MCF 10A (cell line): ENCODE results near the gene AGBL4. TPM values are rescaled to one million over a fixed set of nuclear protein-coding genes. Genes with fewer than 3 reads are reported as not detected.
A peak's percentile ranks its signal among the peaks of the same experiment; 100 is the strongest.
"Not testable (repeated sequence)": the region's sequence is repeated elsewhere in the genome, so short reads cannot be mapped to it uniquely, and the experiment has no call there.

ENCODE experiments used
- BruUV-seq: library from RNA; stranded (reverse); fragments of 400-500 nt; replicated peaks from 2 replicates; lab custom pipeline; 2021; lab: Mats Ljungman, UMichigan
- CTCF ChIA-PET: fragments of 300-600 bp; sonication (Branson Sonifier 250); formaldehyde crosslinking; extraction: SDS; loops from one replicate; lab custom pipeline; 2021; ENCODE audit warnings: antibody characterized with exemption, inconsistent platforms; lab: Yijun Ruan, JAX
- POLR2A ChIA-PET: fragments of 300-600, 350-650 bp; sonication (Branson Sonifier 250); formaldehyde crosslinking; extraction: SDS; loops from one replicate; lab custom pipeline; 2020; ENCODE audit warnings: antibody characterized with exemption, inconsistent platforms; lab: Yijun Ruan, JAX
- DNase-seq: peaks from one replicate; pipeline ENCODE4 v3.0.0-alpha.2; 2018; ENCODE audit not compliant: unreplicated experiment
- H3K27ac Mint-ChIP-seq: one replicate; pipeline ENCODE4 v1.8.0; 2022; ENCODE audit warnings: mild to moderate bottlenecking, low read depth, mixed read lengths; ENCODE audit not compliant: unreplicated experiment
- H3K27me3 Mint-ChIP-seq: one replicate; pipeline ENCODE4 v1.8.0; 2022; ENCODE audit warnings: mixed read lengths; ENCODE audit not compliant: insufficient read depth, unreplicated experiment
- H3K36me3 Mint-ChIP-seq: one replicate; pipeline ENCODE4 v1.8.0; 2022; ENCODE audit warnings: mild to moderate bottlenecking, moderate library complexity, mixed read lengths; ENCODE audit not compliant: insufficient read depth, unreplicated experiment
- H3K4me1 Mint-ChIP-seq: one replicate; pipeline ENCODE4 v1.8.0; 2022; ENCODE audit warnings: mixed read lengths; ENCODE audit not compliant: insufficient read depth, unreplicated experiment
- H3K4me3 Mint-ChIP-seq: one replicate; pipeline ENCODE4 v1.8.0; 2022; ENCODE audit warnings: mild to moderate bottlenecking, moderate library complexity, mixed read lengths; ENCODE audit not compliant: unreplicated experiment
- H3K9me3 Mint-ChIP-seq: one replicate; pipeline ENCODE4 v1.8.0; 2022; ENCODE audit warnings: mixed read lengths; ENCODE audit not compliant: unreplicated experiment
- intact Hi-C: fragments of 100-400 bp; cut with micrococcal nuclease; formaldehyde crosslinking; loops from 2 replicates; pipeline ENCODE4 v1.14.1; 2022
- total RNA-seq: library from RNA; stranded (reverse); gene quantifications from 2 replicates; pipeline ENCODE4 v1.2.3, GENCODE V29; 2022
- TF ChIP-seq, protein P1 (sequence below): fragments of 200-600 bp; IDR thresholded peaks from one replicate; pipeline ENCODE4 v1.8.0; 2022; ENCODE audit warnings: antibody characterized with exemption, mild to moderate bottlenecking; ENCODE audit not compliant: unreplicated experiment

The AGBL4 gene
- total RNA-seq, 1 experiment from 2014 or later: not detected

DNA sequence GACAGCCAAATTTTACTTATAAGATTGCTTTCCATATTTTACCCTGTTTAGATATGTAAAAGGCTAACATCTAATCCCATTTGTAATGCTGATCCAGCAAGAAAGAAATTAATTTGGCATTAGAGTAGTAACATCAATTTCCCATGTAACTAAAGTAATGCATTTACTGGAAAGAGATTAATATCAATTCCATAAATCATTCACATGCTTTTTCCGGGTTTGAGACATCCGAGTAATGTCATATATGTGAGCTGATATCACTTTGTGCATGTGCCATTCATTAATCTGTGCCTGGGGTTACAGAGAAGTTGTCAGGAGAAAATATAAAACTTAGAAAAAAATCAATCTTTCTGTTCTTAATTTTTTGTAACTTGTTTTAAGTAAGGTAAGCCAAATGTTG, 206.1 kb downstream of the AGBL4 start:
- POLR2A ChIA-PET: no interaction called here
- no peak for DNase-seq
- no peaks in the 10 kb centered on the region for H3K4me1 Mint-ChIP-seq
- H3K27me3 Mint-ChIP-seq: no peaks in the 10 kb centered on the region
- no TSS peak for BruUV-seq
- CTCF ChIA-PET: interaction anchor here (0.5 to 0.6 kb wide), 2 partner anchors 128 to 289 kb away, joined by 3 to 5 read pairs; no protein-coding TSS in a partner anchor
- peaks cover 7% of the 10 kb centered on the region for H3K36me3 Mint-ChIP-seq
- TF ChIP-seq, protein P1, sequence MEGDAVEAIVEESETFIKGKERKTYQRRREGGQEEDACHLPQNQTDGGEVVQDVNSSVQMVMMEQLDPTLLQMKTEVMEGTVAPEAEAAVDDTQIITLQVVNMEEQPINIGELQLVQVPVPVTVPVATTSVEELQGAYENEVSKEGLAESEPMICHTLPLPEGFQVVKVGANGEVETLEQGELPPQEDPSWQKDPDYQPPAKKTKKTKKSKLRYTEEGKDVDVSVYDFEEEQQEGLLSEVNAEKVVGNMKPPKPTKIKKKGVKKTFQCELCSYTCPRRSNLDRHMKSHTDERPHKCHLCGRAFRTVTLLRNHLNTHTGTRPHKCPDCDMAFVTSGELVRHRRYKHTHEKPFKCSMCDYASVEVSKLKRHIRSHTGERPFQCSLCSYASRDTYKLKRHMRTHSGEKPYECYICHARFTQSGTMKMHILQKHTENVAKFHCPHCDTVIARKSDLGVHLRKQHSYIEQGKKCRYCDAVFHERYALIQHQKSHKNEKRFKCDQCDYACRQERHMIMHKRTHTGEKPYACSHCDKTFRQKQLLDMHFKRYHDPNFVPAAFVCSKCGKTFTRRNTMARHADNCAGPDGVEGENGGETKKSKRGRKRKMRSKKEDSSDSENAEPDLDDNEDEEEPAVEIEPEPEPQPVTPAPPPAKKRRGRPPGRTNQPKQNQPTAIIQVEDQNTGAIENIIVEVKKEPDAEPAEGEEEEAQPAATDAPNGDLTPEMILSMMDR: no peak
- H3K27ac Mint-ChIP-seq: no peak overlapping the region
- H3K9me3 Mint-ChIP-seq: no peaks in the 10 kb centered on the region
- intact Hi-C loops: no loop called here
- H3K4me3 Mint-ChIP-seq: no peak overlapping the region

DNA sequence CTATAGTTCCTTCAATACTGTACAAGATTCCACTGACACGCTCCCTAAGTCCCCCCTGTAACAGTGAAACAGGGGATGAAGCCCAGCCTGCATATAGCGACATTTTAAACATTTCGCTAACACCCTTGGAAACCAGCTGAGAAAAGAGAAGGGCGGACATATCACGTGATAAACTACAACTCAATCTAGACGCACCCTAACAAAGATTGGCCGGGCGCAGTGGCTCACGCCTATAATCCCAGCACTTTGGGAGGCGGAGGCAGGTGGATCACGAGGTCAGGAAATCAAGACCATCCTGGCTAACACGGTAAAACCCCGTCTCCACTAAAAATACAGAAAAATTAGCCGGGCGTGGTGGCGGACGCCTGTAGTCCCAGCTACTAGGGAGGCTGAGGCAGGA, 236.7 kb downstream of the AGBL4 start:
- H3K9me3 Mint-ChIP-seq, intact Hi-C loops, POLR2A ChIA-PET, H3K4me1 Mint-ChIP-seq, DNase-seq, CTCF ChIA-PET, H3K4me3 Mint-ChIP-seq, H3K27me3 Mint-ChIP-seq, H3K27ac Mint-ChIP-seq, BruUV-seq, H3K36me3 Mint-ChIP-seq: not testable (repeated sequence)

DNA sequence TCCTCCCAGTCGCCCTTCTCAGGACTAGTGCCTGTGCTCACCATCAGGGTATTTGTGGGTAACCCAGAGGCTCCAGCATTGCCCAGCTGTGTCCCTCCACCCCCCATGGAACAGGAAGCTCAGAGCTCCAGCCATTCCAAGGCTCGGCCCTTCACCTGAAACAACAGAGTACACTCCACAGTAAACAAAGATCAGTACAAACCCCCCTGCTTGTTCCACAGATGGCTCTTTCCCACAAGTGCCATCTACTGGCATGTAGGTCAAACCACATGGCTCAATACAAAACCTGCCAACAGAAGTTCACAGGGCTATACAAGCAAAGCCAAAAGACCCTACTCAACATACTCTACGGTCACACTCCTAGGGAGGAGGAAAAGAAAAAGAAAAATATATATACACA, 258.7 kb downstream of the AGBL4 start:
- POLR2A ChIA-PET: no interaction called here
- TF ChIP-seq, protein P1: peak; percentile 10
- Mint-ChIP-seq H3K9me3 (peaks cover 10% of the 10 kb centered on the region), H3K27me3 (peaks cover 11% of the 10 kb centered on the region), H3K4me1 (no peaks in the 10 kb centered on the region), H3K27ac (no peak overlapping the region), H3K4me3 (no peak overlapping the region), H3K36me3 (no peaks in the 10 kb centered on the region)
- no TSS peak for BruUV-seq
- CTCF ChIA-PET: interaction anchor here (0.8 kb wide), 1 partner anchor 857 kb away, joined by 3 read pairs; no protein-coding TSS in a partner anchor
- intact Hi-C loops: no loop called here
- peak; percentile 2 for DNase-seq

DNA sequence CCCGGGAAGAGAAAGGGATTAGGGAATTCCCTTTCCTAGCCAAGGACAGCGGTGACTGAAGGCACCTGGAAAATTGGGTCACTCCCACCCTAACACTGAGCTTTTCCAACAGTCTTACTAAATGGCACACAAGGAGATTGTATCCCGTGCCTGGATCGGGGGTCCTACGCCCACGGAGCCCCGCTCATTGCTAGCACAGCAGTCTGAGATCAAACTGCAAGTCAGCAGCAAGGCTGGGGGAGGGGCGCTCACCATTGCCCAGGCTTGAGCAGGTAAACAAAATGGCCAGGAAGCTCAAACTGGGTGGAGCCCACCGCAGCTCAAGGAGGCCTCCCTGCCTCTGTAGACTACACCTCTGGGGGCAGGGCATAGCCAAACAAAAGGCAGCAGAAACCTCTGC, 285.6 kb downstream of the AGBL4 start:
- DNase-seq, H3K27ac Mint-ChIP-seq, POLR2A ChIA-PET, H3K27me3 Mint-ChIP-seq, intact Hi-C loops, H3K36me3 Mint-ChIP-seq, H3K4me1 Mint-ChIP-seq, BruUV-seq, H3K4me3 Mint-ChIP-seq, CTCF ChIA-PET: not testable (repeated sequence)
- peaks cover 24% of the 10 kb centered on the region for H3K9me3 Mint-ChIP-seq

DNA sequence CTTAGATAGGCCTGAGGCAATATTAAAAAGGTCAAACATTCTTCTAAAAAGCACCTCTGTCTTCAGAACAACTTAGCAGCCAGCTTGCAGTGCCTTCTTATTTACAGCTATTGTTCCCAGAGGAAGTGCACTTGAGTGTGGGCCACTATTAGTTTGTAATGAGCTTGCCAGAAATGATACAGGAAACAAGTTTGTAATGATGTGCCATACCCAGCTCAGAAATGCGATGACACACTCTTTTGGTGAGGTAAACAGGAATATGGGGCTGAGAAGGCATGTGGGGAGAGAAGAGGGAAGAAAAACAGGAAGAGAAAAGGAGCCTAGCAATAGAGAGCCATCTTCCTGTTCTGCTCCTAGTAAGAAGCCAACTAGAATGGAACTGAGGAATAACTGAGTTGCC, 295.4 kb downstream of the AGBL4 start:
- Mint-ChIP-seq H3K27ac (peak overlapping the region; percentile 65), H3K27me3 (no peaks in the 10 kb centered on the region), H3K36me3 (peaks cover 6% of the 10 kb centered on the region), H3K9me3 (no peaks in the 10 kb centered on the region), H3K4me1 (no peaks in the 10 kb centered on the region), H3K4me3 (no peak overlapping the region)
- DNase-seq: peak; percentile 2
- BruUV-seq: no TSS peak
- TF ChIP-seq, protein P1: no peak
- ChIA-PET CTCF (no interaction called here), POLR2A (no interaction called here)
- intact Hi-C loops: no loop called here
